ENCODE results near the gene COL16A1. TPM values are rescaled to one million over a fixed set of nuclear protein-coding genes. Genes with fewer than 3 reads are reported as not detected.

Gene COL16A1
- total RNA-seq, 2 experiments from 2014 or later = not detected

- no peaks in the 10 kb centered on the region for H3K9me3 Mint-ChIP-seq
- H3K36me3 Mint-ChIP-seq (ENCODE audit: low read depth) = no peaks in the 10 kb centered on the region
- no peak overlapping the region for H3K27ac Mint-ChIP-seq
- peaks cover 2% of the 10 kb centered on the region for H3K27me3 Mint-ChIP-seq
- H3K4me3 Mint-ChIP-seq = no peak overlapping the region
- no peak for DNase-seq
- ChIA-PET POLR2A (interaction anchor here (0.5 kb wide), 1 partner anchor 89 kb away, joined by 3 read pairs; no protein-coding TSS in a partner anchor), CTCF (interaction anchor here (0.6 kb wide), 1 partner anchor 1018 kb away, joined by 3 read pairs; no protein-coding TSS in a partner anchor)
- H3K4me1 Mint-ChIP-seq = no peaks in the 10 kb centered on the region
These were observed 24.0 kb upstream of the COL16A1 start for GRCh38 chr1:31727849-31728248.

GRCh38 chr1:31727195-31727594, 23.4 kb upstream of the COL16A1 start:
- peaks cover 2% of the 10 kb centered on the region for H3K27me3 Mint-ChIP-seq
- no peaks in the 10 kb centered on the region for H3K9me3 Mint-ChIP-seq
- no peak for DNase-seq
- H3K4me3 Mint-ChIP-seq = no peak overlapping the region
- H3K4me1 Mint-ChIP-seq = no peaks in the 10 kb centered on the region
- H3K36me3 Mint-ChIP-seq (ENCODE audit: low read depth) = no peaks in the 10 kb centered on the region
- POLR2A ChIA-PET = no interaction called here
- H3K27ac Mint-ChIP-seq = no peak overlapping the region
- CTCF ChIA-PET = interaction anchor here (1.8 kb wide), 1 partner anchor 11 kb away, joined by 7 read pairs; no protein-coding TSS in a partner anchor

GRCh38 chr1:31726715-31727114, 22.9 kb upstream of the COL16A1 start:
- H3K27ac Mint-ChIP-seq = no peak overlapping the region
- no peaks in the 10 kb centered on the region for H3K36me3 Mint-ChIP-seq (ENCODE audit: low read depth)
- ChIA-PET POLR2A (no interaction called here), CTCF (interaction anchor here (1.8 to 2.1 kb wide), 2 partner anchors 10 to 62 kb away, joined by 5 to 7 read pairs; no protein-coding TSS in a partner anchor)
- DNase-seq = no peak
- H3K9me3 Mint-ChIP-seq = no peaks in the 10 kb centered on the region
- H3K4me1 Mint-ChIP-seq = no peaks in the 10 kb centered on the region
- no peak overlapping the region for H3K4me3 Mint-ChIP-seq
- H3K27me3 Mint-ChIP-seq = peaks cover 3% of the 10 kb centered on the region

DNA sequence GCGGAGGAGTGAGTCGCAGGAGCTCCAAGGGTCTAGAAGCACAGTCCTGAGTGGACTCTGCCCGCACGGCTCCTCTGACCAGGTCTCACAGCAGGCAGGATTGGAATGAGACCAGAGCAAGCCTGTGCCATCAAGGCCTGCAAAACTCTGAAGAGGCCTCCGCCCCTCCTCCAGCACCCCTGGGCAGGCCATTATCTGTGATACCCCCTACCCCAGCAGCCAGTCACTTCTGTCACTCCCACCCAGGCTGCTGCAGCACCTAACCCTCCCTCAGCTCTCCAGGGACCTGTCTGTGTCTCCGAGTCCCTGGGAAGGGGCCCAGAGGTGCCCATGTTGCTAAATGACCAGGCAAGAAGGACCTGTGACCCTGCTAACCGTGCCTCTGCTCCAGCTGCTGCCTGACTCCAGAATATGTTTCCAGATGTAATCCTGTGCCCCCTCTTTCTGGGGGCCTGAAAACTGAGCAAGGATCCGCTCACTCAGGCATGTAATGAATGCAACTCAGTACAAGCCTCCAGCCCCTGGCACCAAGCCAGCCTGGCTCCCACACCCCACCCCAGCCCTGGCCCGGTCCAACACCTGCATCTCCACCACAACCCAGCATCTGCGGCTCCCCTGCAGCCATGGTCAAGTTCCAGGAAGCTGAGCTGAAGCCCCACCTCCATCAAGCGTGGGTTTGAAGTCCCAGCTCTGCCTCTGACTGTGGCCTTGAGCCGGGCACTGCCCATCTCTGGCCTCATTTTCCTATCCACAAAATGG, 22.1 kb upstream of the COL16A1 start:
- no peak for DNase-seq
- no peaks in the 10 kb centered on the region for H3K9me3 Mint-ChIP-seq
- no peak overlapping the region for H3K4me3 Mint-ChIP-seq
- ChIA-PET CTCF (interaction anchor here (0.8 to 2.1 kb wide), 4 partner anchors 10 to 63 kb away, joined by 3 to 7 read pairs (median 4); no protein-coding TSS in a partner anchor), POLR2A (no interaction called here)
- H3K36me3 Mint-ChIP-seq (ENCODE audit: low read depth) = no peaks in the 10 kb centered on the region
- H3K4me1 Mint-ChIP-seq = no peaks in the 10 kb centered on the region
- no peak overlapping the region for H3K27ac Mint-ChIP-seq
- H3K27me3 Mint-ChIP-seq = peaks cover 5% of the 10 kb centered on the region

GRCh38 chr1:31725134-31725533, 21.3 kb upstream of the COL16A1 start:
- ChIA-PET POLR2A (no interaction called here), CTCF (interaction anchor here (1.1 to 2.1 kb wide), 3 partner anchors 9 to 64 kb away, joined by 3 to 7 read pairs (median 5); no protein-coding TSS in a partner anchor)
- Mint-ChIP-seq H3K9me3 (no peaks in the 10 kb centered on the region), H3K27ac (no peak overlapping the region), H3K27me3 (peaks cover 5% of the 10 kb centered on the region), H3K36me3 (ENCODE audit: low read depth) (no peaks in the 10 kb centered on the region), H3K4me1 (no peaks in the 10 kb centered on the region), H3K4me3 (no peak overlapping the region)
- DNase-seq = no peak

- H3K27ac Mint-ChIP-seq = no peak overlapping the region
- peaks cover 7% of the 10 kb centered on the region for H3K27me3 Mint-ChIP-seq
- no peak overlapping the region for H3K4me3 Mint-ChIP-seq
- ChIA-PET CTCF (no interaction called here), POLR2A (no interaction called here)
- DNase-seq = peak; percentile 73
- no peaks in the 10 kb centered on the region for H3K4me1 Mint-ChIP-seq
- no peaks in the 10 kb centered on the region for H3K36me3 Mint-ChIP-seq (ENCODE audit: low read depth)
- no peaks in the 10 kb centered on the region for H3K9me3 Mint-ChIP-seq
These were observed 20.1 kb upstream of the COL16A1 start for GRCh38 chr1:31723828-31724359.

GRCh38 chr1:31718327-31718897, 14.6 kb upstream of the COL16A1 start:
- Mint-ChIP-seq H3K36me3 (ENCODE audit: low read depth) (no peaks in the 10 kb centered on the region), H3K9me3 (no peaks in the 10 kb centered on the region), H3K4me3 (no peak overlapping the region), H3K4me1 (peaks cover 12% of the 10 kb centered on the region), H3K27me3 (peaks cover 42% of the 10 kb centered on the region), H3K27ac (no peak overlapping the region)
- POLR2A ChIA-PET = no interaction called here
- CTCF ChIA-PET = no interaction called here
- DNase-seq = no peak

DNA sequence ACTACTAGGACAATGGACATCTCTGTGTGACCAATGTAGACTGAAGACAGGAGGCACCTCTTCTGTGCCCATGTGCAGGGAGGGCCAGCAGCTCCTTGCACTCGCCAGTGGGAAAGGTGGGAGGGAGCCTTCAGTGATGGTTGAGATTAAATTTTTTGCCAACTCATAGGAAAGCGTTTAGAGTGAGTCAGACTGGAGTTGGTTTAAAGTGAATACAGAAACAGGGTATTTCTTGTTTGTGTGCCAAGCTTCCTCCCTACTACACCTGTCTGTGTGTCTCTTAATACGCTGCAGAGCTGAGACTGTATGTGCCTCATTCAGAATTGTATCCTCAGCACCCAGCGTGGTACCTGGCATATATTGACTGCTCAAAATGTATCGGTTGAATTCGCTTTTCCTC, 13.5 kb upstream of the COL16A1 start:
- H3K27me3 Mint-ChIP-seq = peaks cover 49% of the 10 kb centered on the region
- POLR2A ChIA-PET = no interaction called here
- CTCF ChIA-PET = interaction anchor here (0.9 to 2.2 kb wide), 4 partner anchors 9 to 72 kb away, joined by 4 to 7 read pairs (median 4); partner anchors contain the start of gene COL16A1

DNA sequence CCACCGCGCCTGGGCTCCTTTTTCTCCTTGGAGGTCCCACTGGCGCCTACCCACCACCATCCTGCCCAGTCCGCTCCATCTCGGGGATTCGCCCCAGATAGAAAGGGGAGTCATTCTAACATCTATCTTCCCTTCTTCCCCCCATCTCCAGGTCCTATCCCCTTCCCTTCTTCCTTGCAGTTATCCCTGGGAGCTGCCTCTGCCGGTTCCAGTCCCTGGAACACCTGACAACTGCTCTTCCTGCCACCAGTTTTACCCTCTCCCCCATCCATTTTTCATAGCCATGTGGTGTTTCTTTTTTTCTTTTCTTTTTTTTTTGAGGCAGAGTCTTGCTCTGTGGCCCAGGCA, 12.0 kb upstream of the COL16A1 start:
- Mint-ChIP-seq H3K4me3 (no peak overlapping the region), H3K27me3 (peaks cover 50% of the 10 kb centered on the region)
- CTCF ChIA-PET = interaction anchor here (0.6 to 2.2 kb wide), 8 partner anchors 10 to 341 kb away, joined by 3 to 7 read pairs (median 4); no protein-coding TSS in a partner anchor

More for the DNA sequence above, 13.5 kb upstream of the COL16A1 start:
- no peak overlapping the region for H3K4me3 Mint-ChIP-seq
- DNase-seq = no peak
- no peak overlapping the region for H3K27ac Mint-ChIP-seq
- peaks cover 12% of the 10 kb centered on the region for H3K4me1 Mint-ChIP-seq
- no peaks in the 10 kb centered on the region for H3K9me3 Mint-ChIP-seq
- H3K36me3 Mint-ChIP-seq (ENCODE audit: low read depth) = no peaks in the 10 kb centered on the region

DNA sequence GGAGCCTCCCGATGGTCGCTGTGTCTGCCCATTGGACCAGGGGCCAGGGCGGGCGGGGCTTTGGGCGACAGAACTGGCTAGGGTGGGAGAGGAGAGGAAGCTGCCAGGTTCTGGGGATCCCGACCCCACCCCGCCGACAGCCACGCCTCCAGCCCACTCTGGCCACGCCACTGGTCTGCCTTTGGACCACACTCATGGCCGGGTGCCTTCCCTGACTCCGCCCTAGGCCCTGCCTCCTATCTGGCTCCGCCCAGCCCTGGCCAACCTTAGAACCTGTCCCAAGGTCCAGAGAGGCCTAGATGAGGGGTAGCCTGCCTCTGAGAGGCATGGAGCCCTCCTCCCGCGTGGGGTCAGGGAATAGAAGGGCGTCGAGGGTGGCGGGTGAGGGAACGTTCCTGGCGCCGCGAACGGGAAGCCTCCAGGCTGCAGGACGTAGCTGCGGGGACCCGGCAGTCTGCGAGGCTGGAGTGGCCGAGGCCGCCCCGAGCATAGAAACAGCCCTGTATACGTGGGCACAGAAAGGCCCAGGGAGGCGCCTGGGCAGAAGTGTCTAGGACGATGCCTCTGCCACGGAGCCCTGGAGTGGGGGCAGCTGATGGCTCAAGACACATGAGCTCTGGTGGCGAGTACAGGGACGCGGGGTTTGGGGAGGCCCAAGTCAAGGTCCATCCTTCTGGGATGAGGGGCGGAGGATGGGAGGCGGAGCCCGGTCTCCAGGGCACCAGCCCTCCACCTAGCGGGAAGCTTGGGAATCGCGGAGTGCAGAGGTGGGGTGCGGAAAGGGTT, 11.5 kb upstream of the COL16A1 start:
- DNase-seq = peak; percentile 16
- Mint-ChIP-seq H3K36me3 (ENCODE audit: low read depth) (no peaks in the 10 kb centered on the region), H3K9me3 (no peaks in the 10 kb centered on the region), H3K4me1 (peaks cover 12% of the 10 kb centered on the region), H3K4me3 (no peak overlapping the region), H3K27me3 (peaks cover 50% of the 10 kb centered on the region), H3K27ac (no peak overlapping the region)
- POLR2A ChIA-PET = no interaction called here
- CTCF ChIA-PET = interaction anchor here (0.6 to 2.2 kb wide), 8 partner anchors 10 to 342 kb away, joined by 3 to 7 read pairs (median 4); no protein-coding TSS in a partner anchor

More for the DNA sequence above, 12.0 kb upstream of the COL16A1 start:
- no peaks in the 10 kb centered on the region for H3K36me3 Mint-ChIP-seq (ENCODE audit: low read depth)
- POLR2A ChIA-PET = no interaction called here
- no peak for DNase-seq
- peaks cover 12% of the 10 kb centered on the region for H3K4me1 Mint-ChIP-seq
- no peak overlapping the region for H3K27ac Mint-ChIP-seq
- H3K9me3 Mint-ChIP-seq = no peaks in the 10 kb centered on the region

GRCh38 chr1:31714442-31715086, 10.7 kb upstream of the COL16A1 start:
- Mint-ChIP-seq H3K9me3 (no peaks in the 10 kb centered on the region), H3K4me1 (peaks cover 12% of the 10 kb centered on the region), H3K4me3 (no peak overlapping the region), H3K36me3 (ENCODE audit: low read depth) (no peaks in the 10 kb centered on the region), H3K27me3 (peaks cover 50% of the 10 kb centered on the region), H3K27ac (no peak overlapping the region)
- peak; percentile 15 for DNase-seq
- CTCF ChIA-PET = interaction anchor here (1.3 kb wide), 1 partner anchor 18 kb away, joined by 3 read pairs; no protein-coding TSS in a partner anchor
- POLR2A ChIA-PET = interaction anchor here (0.7 kb wide), 1 partner anchor 330 kb away, joined by 3 read pairs; no protein-coding TSS in a partner anchor

DNA sequence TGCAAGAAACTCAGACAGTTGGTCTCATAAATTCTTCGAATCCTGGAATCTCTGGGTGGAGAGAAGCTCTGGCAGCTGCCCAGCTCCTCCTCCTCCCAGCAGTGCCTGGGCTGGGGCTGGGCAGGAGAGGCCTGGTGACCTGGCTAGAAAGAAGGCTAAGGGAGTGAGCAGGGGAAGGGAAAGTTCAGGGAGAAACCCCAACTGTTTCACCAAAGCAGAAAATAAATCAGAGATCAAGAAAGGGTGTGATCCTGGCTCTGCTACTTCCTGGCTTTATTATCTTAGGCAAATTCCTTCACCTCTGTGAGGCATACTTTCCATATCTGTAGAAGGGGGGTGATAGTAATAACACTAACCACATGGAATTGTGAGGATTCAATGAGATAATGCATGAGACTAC, 8.8 kb upstream of the COL16A1 start:
- Mint-ChIP-seq H3K4me3 (no peak overlapping the region), H3K9me3 (no peaks in the 10 kb centered on the region), H3K27ac (no peak overlapping the region), H3K36me3 (ENCODE audit: low read depth) (no peaks in the 10 kb centered on the region), H3K4me1 (peaks cover 19% of the 10 kb centered on the region), H3K27me3 (peaks cover 49% of the 10 kb centered on the region)
- ChIA-PET POLR2A (no interaction called here), CTCF (interaction anchor here (0.9 to 2.5 kb wide), 4 partner anchors 13 to 62 kb away, joined by 3 to 7 read pairs (median 4); no protein-coding TSS in a partner anchor)
- no peak for DNase-seq

Data from activated CD4-positive, alpha-beta T cell treated with anti-CD3 and anti-CD28 coated beads, Interleukin-2, amount 10 ng/mL, durations not matched to agents 7 days and 5 days (primary cell).